ENCODE data around the gene SAC3D1. TPM values are rescaled to one million over a fixed set of nuclear protein-coding genes. Genes with fewer than 3 reads are reported as not detected.
A peak's percentile ranks its signal among the peaks of the same experiment; 100 is the strongest.

Gene SAC3D1
- total RNA-seq, 1 donor from 2014 or later: 19.6 TPM

GRCh38 chr11:65027213-65028067, 13.6 kb upstream of the SAC3D1 start, which contains the start of gene SNX15:
TSS of gene SNX15 (plus strand) at chr11:65027439. CDS start at chr11:65027538, 99 bp downstream.
- no peaks in the 10 kb centered on the region for H3K9me3 ChIP-seq
- peak within 1 kb of the TSS; percentile 54 to 64 for H3K4me3 ChIP-seq
- peak within 1 kb of the TSS; percentile 66 to 83 for H3K27ac ChIP-seq
- DNase-seq (ENCODE audit: low spot score in 2 of 2): peak; percentile 72 to 96
- intact Hi-C loops (cut with DNase I): loop anchor here (1.0 to 5.0 kb wide), 8 partner anchors 13 to 891 kb away; partner anchors contain the start of genes ARL2, ATG2A, C11orf68 and CDCA5
- peak; percentile 61 to 85 (median 78) for TF ChIP-seq CTCF (IDR thresholded peaks at IDR 0.05)
- H3K4me1 ChIP-seq: peaks cover 4 to 11% of the 10 kb centered on the region in 2 donors
- H3K27me3 ChIP-seq: no peaks in the 10 kb centered on the region
- peaks cover 10 to 17% of the 10 kb centered on the region in 2 donors for H3K36me3 ChIP-seq

GRCh38 chr11:65032216-65032615, 8.8 kb upstream of the SAC3D1 start:
- intact Hi-C loops (cut with DNase I): no loop called here
- no peak for TF ChIP-seq CTCF (IDR thresholded peaks at IDR 0.05)
- peaks cover 44 to 56% of the 10 kb centered on the region in 2 donors for H3K36me3 ChIP-seq
- no peaks in the 10 kb centered on the region for H3K27me3 ChIP-seq
- DNase-seq (ENCODE audit: low spot score in 2 of 2): no peak
- H3K4me3 ChIP-seq: no peak overlapping the region
- peaks cover 4 to 11% of the 10 kb centered on the region in 2 donors for H3K4me1 ChIP-seq
- H3K27ac ChIP-seq: no peak overlapping the region
- H3K9me3 ChIP-seq: no peaks in the 10 kb centered on the region

DNA sequence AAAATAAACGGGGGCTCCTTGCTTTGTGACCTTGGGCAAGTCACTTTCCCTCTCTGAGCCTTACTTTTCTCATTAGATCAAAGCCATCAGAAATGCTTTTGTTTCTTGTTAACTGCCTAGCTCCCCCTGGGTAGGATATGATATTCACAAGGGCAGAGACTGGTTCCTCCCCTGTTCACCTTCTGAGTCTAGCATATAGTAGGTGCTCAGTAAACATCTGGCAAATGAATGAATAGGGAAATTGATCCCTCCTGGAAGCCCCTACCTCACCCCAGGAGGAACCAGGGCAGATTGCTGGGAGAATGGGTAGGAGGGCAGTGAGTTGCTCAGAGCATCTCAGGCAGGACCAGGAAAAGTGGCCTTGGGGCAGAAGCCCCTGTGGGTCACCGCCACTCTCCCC, 6.6 kb upstream of the SAC3D1 start:
- Histone ChIP-seq H3K36me3 (peaks cover 57 to 73% of the 10 kb centered on the region in 2 donors), H3K27me3 (no peaks in the 10 kb centered on the region), H3K9me3 (no peaks in the 10 kb centered on the region), H3K27ac (no peak overlapping the region), H3K4me3 (no peak overlapping the region), H3K4me1 (no peaks in the 10 kb centered on the region)
- no peak for DNase-seq (ENCODE audit: low spot score in 2 of 2)
- no peak for TF ChIP-seq CTCF (IDR thresholded peaks at IDR 0.05)
- intact Hi-C loops (cut with DNase I): no loop called here

DNA sequence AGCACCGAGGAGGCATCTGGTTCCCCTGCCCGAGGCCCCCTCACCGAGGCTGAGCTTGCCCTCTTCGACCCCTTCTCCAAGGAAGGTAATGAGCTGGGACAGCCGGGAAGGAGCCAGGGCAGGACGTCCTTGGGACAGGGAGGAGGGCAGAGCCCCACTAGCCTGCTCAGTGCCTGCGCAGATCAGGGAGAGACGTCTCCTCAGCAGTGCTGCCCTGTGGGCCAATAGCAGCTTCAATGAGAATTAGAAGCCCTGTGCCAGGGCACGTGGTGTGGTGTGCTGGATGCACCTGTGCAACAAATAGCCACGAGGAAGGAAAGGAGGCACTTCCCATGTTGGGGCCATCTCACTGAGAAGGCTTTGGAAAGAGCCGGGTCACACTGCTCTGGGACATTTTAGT, 5.4 kb upstream of the SAC3D1 start:
- intact Hi-C loops (cut with DNase I): no loop called here
- Histone ChIP-seq H3K9me3 (no peaks in the 10 kb centered on the region), H3K4me3 (no peak overlapping the region), H3K27ac (no peak overlapping the region), H3K36me3 (peaks cover 57 to 78% of the 10 kb centered on the region in 2 donors), H3K27me3 (no peaks in the 10 kb centered on the region), H3K4me1 (no peaks in the 10 kb centered on the region)
- DNase-seq (ENCODE audit: low spot score in 2 of 2): no peak
- no peak for TF ChIP-seq CTCF (IDR thresholded peaks at IDR 0.05)

- no peak overlapping the region for H3K4me3 ChIP-seq
- TF ChIP-seq CTCF (IDR thresholded peaks at IDR 0.05): no peak
- H3K4me1 ChIP-seq: peaks cover 3% of the 10 kb centered on the region in 2 donors
- H3K27me3 ChIP-seq: no peaks in the 10 kb centered on the region
- intact Hi-C loops (cut with DNase I): no loop called here
- no peaks in the 10 kb centered on the region for H3K9me3 ChIP-seq
- H3K36me3 ChIP-seq: peaks cover 53 to 65% of the 10 kb centered on the region in 2 donors
- no peak overlapping the region for H3K27ac ChIP-seq
- DNase-seq (ENCODE audit: low spot score in 2 of 2): no peak
These were observed 4.1 kb upstream of the SAC3D1 start for GRCh38 chr11:65036931-65037330.
